ENCODE data around the gene SLC7A1.

Gene SLC7A1

DNA sequence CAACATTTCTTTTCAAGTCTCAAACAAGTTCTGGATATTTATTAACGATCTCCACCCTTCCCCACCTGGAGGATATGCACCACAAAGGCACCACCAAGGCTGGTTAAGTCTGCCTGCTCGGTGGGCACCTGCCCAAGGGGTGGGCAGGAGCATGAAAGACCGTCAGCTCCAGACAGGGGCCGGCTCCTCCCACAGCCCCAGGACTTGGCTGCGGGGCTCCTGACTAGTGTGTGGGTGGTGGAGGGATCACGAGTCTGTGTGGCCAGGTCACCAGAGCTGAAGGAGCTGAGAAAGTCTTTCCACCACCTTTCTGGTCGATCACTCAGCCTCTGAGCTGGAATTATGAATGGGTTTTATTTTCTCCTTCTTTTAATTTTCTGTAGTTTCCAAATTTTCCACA is 7.8 kb downstream of the SLC7A1 start:
- TF ChIP-seq, protein P1, sequence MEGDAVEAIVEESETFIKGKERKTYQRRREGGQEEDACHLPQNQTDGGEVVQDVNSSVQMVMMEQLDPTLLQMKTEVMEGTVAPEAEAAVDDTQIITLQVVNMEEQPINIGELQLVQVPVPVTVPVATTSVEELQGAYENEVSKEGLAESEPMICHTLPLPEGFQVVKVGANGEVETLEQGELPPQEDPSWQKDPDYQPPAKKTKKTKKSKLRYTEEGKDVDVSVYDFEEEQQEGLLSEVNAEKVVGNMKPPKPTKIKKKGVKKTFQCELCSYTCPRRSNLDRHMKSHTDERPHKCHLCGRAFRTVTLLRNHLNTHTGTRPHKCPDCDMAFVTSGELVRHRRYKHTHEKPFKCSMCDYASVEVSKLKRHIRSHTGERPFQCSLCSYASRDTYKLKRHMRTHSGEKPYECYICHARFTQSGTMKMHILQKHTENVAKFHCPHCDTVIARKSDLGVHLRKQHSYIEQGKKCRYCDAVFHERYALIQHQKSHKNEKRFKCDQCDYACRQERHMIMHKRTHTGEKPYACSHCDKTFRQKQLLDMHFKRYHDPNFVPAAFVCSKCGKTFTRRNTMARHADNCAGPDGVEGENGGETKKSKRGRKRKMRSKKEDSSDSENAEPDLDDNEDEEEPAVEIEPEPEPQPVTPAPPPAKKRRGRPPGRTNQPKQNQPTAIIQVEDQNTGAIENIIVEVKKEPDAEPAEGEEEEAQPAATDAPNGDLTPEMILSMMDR (IDR thresholded peaks at IDR 0.05; ENCODE audit: insufficient read depth, low read depth, low read length, missing control alignments) = no peak
- no peak overlapping the region for H3K4me3 ChIP-seq (ENCODE audit: low read depth, low read length)
- DNase-seq (ENCODE audit: low read depth) = no peak

DNA sequence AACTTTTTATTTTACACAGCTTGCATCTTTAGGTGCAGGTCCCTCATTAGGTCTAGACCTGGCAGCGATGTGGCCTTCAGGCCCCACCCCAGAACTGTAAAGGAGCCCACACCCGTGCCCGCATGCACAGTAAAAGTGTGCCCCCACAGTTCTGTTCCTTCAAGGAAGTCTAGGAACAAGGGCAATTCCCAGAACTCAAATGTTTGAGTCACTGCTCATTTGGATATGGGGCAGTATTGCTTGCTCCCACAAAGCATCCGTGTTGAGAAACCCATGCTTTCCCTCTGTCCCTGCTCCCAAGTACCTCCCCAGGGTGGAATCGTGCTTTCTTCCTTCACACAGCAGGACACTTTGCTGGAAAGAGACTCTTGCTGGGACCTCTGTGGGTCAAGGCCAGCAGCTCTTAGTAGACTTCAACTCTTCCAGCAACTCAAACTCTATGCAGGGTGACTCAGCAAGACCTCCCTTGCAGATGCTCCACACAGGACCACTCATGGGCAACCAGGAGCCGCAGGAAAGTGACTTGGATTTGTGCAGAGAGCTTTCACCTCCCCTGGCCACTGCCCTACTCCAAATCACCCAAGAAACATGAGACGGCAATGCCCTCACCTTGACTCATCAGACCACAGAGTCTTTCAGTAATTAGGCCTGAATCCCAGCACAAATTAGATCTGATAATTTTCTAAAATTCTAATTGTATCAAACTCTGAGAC is 12.3 kb downstream of the SLC7A1 start:
- H3K4me3 ChIP-seq (ENCODE audit: low read depth, low read length) = no peak overlapping the region
- TF ChIP-seq, protein P1 (IDR thresholded peaks at IDR 0.05; ENCODE audit: insufficient read depth, low read depth, low read length, missing control alignments) = no peak
- no peak for DNase-seq (ENCODE audit: low read depth)

DNA sequence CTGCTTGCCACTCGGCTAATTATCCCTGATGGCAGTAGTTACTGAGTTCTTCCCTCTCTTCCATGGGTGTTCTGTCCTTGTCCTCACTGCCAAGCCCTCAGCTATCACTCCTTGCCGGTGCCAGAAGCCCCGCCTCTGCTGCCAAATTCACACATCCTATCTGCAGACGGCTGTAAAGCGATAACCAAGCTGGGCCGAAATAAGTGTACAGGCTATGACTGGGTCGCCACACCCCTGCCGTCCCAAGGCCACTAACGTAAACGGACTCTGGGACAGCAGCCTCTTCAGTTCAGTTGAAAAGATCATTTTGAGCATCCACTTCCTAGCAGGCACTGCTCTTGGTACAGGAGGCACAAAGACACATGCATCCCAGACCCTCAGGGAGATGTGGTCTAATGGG is 13.3 kb downstream of the SLC7A1 start:
- DNase-seq (ENCODE audit: low read depth) = no peak
- no peak overlapping the region for H3K4me3 ChIP-seq (ENCODE audit: low read depth, low read length)
- TF ChIP-seq, protein P1 (IDR thresholded peaks at IDR 0.05; ENCODE audit: insufficient read depth, low read depth, low read length, missing control alignments) = no peak

DNA sequence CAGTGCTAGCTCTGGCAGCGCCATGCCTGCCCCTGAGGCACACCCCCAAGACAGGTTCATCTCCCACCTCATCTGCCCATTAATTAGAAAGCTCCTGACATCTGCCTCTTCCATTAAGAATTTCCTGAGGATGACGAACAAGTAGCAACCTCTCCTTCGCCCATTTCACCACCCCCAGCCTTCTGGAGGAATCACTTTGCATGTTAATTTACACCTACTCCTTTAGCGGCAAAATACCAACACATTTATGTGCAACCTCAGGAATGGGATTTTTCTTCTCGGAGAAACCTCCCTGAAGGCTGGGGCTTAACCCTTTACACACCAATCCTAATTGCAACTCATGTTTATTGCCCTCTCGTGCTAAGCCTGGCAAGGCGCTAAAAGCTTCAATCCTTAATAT is 13.8 kb downstream of the SLC7A1 start:
- no peak overlapping the region for H3K4me3 ChIP-seq (ENCODE audit: low read depth, low read length)
- DNase-seq (ENCODE audit: low read depth) = no peak
- TF ChIP-seq, protein P1 (IDR thresholded peaks at IDR 0.05; ENCODE audit: insufficient read depth, low read depth, low read length, missing control alignments) = no peak

DNA sequence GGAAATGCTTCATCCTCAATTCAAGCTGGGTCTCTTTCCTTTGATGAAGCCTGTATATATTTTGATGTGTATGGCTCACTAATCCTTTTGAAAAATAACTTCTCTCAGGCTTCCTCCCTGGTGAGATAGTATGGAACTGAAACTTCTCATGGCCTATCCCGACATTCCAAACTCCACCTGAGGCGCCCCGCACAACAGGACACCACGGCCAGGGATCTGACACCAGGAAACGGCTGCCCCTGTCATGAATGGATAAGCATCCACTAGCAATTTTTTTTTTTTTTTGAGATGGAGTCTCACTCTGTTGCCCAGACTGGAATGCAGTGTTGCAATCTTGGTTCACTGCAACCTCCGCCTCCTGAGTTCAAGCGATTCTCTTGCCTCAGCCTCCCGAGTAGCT is 16.4 kb downstream of the SLC7A1 start:
- DNase-seq (ENCODE audit: low read depth) = no peak
- TF ChIP-seq, protein P1 (IDR thresholded peaks at IDR 0.05; ENCODE audit: insufficient read depth, low read depth, low read length, missing control alignments) = no peak
- no peak overlapping the region for H3K4me3 ChIP-seq (ENCODE audit: low read depth, low read length)

DNA sequence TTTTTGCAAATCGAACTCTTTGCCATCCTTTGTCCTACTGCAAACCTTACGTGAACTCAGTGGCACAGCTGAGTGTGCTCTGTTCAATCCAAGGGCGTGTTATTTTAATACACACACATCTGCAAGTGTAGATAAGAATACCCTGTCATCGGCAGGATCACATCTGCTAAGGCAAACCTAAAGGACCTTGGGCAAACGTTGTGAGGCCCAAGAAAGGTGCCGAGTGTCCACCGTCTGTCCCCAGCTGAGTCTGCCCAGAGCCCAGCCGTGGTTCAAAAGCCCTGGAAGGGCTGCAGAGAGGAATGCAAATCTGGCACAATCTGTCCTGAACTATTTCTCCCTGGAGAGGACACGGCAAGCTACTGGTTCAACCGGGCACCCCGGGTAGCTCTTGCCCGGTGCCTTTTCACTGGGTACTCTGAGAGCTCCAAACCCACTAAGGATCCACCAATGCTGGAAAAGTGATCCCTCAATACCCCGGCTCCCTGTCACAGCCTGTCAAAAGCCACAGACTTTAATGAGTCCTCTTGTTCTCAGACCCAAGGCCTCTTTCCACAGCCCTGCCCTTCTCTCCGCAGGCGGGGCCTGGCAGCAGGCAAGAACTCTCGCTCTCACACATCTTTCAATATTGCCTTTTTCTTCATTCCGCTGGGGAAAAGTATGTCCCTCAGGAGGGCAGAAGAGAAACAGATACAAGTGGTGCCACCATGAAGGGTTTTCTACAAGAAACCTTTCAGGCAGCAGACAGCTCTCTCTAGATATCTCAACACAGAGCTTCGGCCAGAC is 17.0 kb downstream of the SLC7A1 start:
- DNase-seq (ENCODE audit: low read depth) = no peak
- TF ChIP-seq, protein P1 (IDR thresholded peaks at IDR 0.05; ENCODE audit: insufficient read depth, low read depth, low read length, missing control alignments) = no peak
- H3K4me3 ChIP-seq (ENCODE audit: low read depth, low read length) = no peak overlapping the region

Measured in GM12865 (cell line).